ENCODE results near the gene C1orf210.

Gene C1orf210

GRCh38 chr1:43322506-43322905 lies 37.1 kb upstream of the C1orf210 start:
- no peak for TF ChIP-seq CTCF (IDR thresholded peaks at IDR 0.05)

GRCh38 chr1:43321331-43321891 lies 36.0 kb upstream of the C1orf210 start:
- no peak for TF ChIP-seq CTCF (IDR thresholded peaks at IDR 0.05)

- no peak for TF ChIP-seq CTCF (IDR thresholded peaks at IDR 0.05)
Observed at GRCh38 chr1:43319766-43320165, 34.4 kb upstream of the C1orf210 start.

GRCh38 chr1:43319288-43319687 lies 33.9 kb upstream of the C1orf210 start:
- TF ChIP-seq CTCF (IDR thresholded peaks at IDR 0.05) = no peak

- no peak for TF ChIP-seq CTCF (IDR thresholded peaks at IDR 0.05)
Observed at GRCh38 chr1:43318831-43319230, 33.5 kb upstream of the C1orf210 start.

- TF ChIP-seq CTCF (IDR thresholded peaks at IDR 0.05) = no peak
Observed at GRCh38 chr1:43317817-43318471, 32.6 kb upstream of the C1orf210 start.

- TF ChIP-seq CTCF (IDR thresholded peaks at IDR 0.05) = no peak
Observed at GRCh38 chr1:43316738-43317520, 31.5 kb upstream of the C1orf210 start.
